Astrocyte of the cerebellum (primary cell): ENCODE results near the gene OR52N5.
A peak's percentile ranks its signal among the peaks of the same experiment; 100 is the strongest.

Experiments
- DNase-seq: peaks from one replicate; pipeline ENCODE4 v3.0.0-alpha.2; 2011; ENCODE audit warnings: low read depth
- H3K4me3 ChIP-seq: 2 replicates; pipeline ENCODE4 v1.5.1; 2011; ENCODE audit warnings: mild to moderate bottlenecking, low read depth, low read length, moderate library complexity
- in situ Hi-C: cut with HindIII; loops from 2 replicates; pipeline ENCODE4 v1.10.0; 2017; ENCODE audit warnings: low sequenced_read_pairs
- TF ChIP-seq, protein P1 (sequence below): IDR thresholded peaks from 2 replicates; pipeline ENCODE4 v1.5.1; 2012; ENCODE audit warnings: low read length, low read depth, moderate library complexity, mild to moderate bottlenecking; ENCODE audit errors: missing control alignments

Gene OR52N5

DNA sequence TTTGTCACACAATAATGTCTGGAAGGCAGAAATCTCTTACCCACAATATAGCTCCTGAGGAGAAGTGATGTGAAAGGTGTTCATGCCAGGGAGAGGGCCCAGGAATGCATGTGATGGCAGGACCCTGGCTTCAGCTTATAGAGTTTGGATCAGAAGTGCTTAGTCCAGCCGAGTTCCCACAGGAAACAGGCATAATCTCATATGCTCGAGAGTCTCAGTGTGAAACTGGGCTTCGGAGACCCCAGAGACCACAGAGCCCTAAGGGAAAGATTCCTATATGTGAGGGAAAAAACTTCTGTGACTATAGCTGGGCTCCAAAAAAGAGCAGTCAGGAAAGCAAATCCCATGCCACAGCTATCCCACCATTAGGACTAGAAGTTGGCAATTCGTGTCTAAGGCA is at the start of gene OR52N5:
Gene OR52N5 (minus strand): TSS at position 101 of the 400 bp plus-strand sequence. CDS start 4,721 bp downstream, outside the sequence.
- TF ChIP-seq, protein P1, sequence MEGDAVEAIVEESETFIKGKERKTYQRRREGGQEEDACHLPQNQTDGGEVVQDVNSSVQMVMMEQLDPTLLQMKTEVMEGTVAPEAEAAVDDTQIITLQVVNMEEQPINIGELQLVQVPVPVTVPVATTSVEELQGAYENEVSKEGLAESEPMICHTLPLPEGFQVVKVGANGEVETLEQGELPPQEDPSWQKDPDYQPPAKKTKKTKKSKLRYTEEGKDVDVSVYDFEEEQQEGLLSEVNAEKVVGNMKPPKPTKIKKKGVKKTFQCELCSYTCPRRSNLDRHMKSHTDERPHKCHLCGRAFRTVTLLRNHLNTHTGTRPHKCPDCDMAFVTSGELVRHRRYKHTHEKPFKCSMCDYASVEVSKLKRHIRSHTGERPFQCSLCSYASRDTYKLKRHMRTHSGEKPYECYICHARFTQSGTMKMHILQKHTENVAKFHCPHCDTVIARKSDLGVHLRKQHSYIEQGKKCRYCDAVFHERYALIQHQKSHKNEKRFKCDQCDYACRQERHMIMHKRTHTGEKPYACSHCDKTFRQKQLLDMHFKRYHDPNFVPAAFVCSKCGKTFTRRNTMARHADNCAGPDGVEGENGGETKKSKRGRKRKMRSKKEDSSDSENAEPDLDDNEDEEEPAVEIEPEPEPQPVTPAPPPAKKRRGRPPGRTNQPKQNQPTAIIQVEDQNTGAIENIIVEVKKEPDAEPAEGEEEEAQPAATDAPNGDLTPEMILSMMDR = no peak

DNA sequence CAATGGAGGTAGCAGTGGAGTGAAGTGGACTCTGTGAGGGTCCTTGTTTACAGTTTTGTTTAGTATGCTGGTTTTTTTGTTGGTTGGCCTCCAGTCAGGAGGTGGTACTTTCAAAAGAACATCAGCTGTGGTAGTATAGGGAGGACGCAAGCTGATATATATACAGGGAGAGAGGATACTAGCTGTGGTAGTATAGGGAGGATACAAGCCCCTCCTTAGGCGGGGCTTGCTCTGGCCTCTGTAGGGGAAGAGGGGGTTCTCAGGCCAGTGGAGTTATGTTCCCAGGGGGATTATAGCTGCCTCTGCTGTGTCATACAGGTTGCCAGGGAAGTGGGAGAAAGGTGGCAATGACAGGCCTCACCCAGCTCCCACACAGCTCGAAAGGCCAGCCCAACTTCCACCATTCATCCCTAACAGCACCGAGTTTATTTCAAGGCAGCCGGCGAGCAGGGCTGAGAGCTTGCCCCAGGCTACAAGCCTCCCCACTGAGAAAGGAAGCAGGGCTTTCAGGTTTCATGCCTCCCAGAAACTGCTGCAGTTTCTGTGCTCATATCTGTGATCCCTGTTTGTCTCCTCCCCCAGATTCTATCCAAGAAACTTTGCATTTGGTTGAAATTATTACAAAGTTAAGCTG is 48.2 kb upstream of the OR52N5 start:
- in situ Hi-C loops = no loop called here
- TF ChIP-seq, protein P1 = no peak

More for the DNA sequence above, at the start of gene OR52N5:
- no peak for DNase-seq
- in situ Hi-C loops = no loop called here
- H3K4me3 ChIP-seq = no peak within 1 kb of the TSS

DNA sequence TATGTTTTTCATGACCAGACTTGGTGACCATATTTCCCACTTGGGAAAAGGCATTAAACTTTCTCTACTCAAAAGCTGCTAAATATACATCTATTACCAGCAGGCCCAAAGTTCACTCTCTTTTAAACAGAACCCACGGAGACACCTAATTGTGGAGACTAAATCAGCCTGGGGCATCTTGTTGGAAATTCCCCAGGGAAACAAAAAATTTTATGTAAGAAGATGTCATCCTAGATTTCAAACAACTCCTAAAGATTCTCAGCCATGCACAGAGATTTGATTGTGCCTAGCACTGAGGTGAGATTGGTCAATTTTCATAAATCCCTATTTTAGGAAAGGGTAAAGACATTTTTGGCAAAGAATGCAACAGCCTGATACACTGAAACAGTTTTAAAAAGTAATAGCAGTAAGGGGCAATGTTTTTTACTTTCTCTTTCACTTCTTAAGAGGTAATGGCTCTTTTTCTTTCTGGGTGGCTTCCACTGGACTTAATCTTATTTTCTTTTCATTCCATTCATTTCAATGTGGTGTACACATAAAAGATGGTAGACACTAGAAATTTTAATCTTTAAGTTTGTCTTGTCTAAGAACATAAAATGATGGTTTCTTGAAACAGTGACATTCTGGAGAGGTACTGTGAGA is 35.2 kb upstream of the OR52N5 start:
- H3K4me3 ChIP-seq = no peak overlapping the region
- TF ChIP-seq, protein P1 = no peak
- no peak for DNase-seq
- in situ Hi-C loops = no loop called here

More for the DNA sequence above, 48.2 kb upstream of the OR52N5 start:
- DNase-seq = no peak
- H3K4me3 ChIP-seq = no peak overlapping the region

DNA sequence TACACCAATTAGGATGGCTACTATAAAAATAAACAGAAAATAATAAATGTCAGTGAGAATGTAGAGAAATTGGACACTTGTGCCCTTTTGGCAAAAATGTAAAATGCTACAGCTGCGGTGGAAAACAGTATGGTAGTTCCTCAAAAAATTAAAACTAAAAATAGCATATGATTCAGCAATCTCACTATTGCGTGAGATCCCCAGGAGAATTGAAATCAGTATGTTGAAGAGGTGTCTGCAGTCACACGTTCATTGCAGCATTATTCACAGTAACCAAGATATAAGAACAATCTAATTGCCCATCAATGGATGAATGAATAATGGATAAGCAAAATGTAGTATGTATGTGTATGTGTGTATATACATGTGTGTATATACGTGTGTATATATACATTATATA is 32.4 kb upstream of the OR52N5 start:
- no peak for DNase-seq
- no peak overlapping the region for H3K4me3 ChIP-seq
- TF ChIP-seq, protein P1 = no peak
- in situ Hi-C loops = no loop called here

DNA sequence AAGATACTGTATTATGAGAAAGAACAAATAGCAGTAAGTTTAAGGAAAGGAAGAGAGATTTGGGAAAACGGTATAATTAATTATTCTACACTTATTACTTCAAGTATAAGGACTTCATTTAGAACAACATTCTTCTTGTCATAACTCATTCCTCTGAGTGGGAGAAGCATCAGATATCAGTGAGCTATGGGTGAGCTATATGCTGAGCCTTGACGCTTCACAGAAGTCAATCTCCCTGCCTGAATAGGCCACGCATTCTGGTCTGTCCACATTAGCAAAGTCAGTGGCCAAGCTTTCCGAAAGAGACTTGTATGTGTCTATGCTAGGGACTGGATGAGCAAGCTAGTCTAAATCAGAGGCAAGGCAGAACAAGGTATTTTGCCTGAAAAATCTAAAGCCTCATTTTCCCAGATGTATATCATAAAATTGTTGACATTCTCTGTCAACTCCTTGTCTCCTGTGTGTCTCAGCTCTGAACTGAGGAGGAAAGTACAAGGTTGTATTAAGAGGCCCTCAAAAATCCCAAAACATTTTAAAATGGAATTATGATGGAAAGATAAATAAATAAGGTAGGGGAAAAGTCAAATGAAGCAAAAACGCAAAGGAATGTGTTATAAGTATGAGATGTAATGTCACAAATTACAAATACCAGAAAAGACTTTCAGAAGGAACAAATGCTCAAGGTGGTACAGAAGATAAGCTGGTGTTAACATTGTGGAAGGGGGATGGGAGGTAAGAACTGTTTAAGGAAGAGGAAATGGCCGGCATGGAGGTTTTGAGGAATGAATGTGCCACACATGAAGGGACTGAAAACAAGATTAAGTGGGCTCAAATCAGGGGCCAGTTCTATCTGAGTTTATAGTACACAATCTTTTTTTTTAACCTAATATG is 27.0 kb upstream of the OR52N5 start:
- TF ChIP-seq, protein P1 = no peak
- H3K4me3 ChIP-seq = no peak overlapping the region
- DNase-seq = no peak
- in situ Hi-C loops = no loop called here

DNA sequence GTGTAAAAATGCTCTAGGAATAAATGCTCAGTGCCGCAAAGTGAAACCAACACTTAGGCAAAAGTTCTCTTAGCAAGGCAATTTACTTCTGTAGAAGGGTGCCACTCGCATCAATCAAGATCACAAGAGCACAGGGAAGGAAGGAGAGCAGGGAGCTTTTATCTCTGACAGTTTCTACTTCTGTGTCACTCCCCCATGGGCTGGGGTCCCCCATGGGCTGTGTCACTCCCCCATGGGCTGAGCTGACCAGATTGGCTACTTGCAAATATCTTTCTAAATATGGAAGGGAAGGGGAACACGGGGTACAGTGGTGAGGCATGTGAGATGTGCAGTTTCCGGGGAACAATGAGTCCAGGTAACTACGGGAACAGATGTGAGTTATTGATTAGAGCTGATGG is 26.0 kb upstream of the OR52N5 start:
- H3K4me3 ChIP-seq = peak overlapping the region; percentile 42
- in situ Hi-C loops = no loop called here
- TF ChIP-seq, protein P1 = no peak
- DNase-seq = no peak
